Measurements from ENCODE around the gene CANT1. TPM values are rescaled to one million over a fixed set of nuclear protein-coding genes. Genes with fewer than 3 reads are reported as not detected.
A peak's percentile ranks its signal among the peaks of the same experiment; 100 is the strongest.

CANT1 gene
- total RNA-seq, 1 experiment from 2014 or later: 62.5 TPM

DNA sequence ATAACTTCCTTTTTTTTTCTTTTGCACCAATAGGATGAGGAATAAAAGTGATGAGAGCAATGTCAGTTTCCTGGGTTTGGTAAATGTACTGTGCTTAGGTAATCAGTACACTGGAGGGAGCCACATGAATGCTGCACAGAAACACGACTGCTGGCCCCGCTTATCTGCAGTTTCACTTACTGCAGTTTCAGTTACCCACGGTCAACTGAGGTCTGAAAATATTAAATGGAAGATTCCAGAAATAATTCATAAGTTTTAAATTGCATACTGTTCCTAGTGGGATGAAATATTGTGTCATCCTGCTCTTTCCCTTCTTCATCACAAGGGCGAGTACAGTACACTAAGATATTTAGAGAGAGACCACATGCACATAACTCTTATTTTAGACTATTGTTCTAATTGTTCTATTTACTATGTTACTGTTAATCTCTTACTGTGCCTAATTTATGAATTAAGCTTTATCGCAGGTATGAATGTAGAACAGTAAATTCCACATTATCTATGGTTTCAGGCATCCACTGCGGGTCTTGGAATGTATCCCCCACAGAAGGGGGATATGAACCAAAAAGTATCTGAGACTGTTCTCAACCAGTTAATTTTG, 23.4 kb downstream of the CANT1 start:
- H3K4me3 Mint-ChIP-seq (ENCODE audit: unreplicated experiment): peak overlapping the region; percentile 70
- peak; percentile 22 for DNase-seq (ENCODE audit: unreplicated experiment)
- H3K27ac Mint-ChIP-seq (ENCODE audit: low read depth, unreplicated experiment): peak overlapping the region; percentile 84
- no peaks in the 10 kb centered on the region for H3K27me3 Mint-ChIP-seq (ENCODE audit: insufficient read depth, unreplicated experiment)
- ChIA-PET CTCF (interaction anchor here (0.6 to 1.3 kb wide), 7 partner anchors 9 to 584 kb away, joined by 3 to 7 read pairs (median 4); no protein-coding TSS in a partner anchor), POLR2A (interaction anchor here (1.0 to 1.3 kb wide), 6 partner anchors 9 to 120 kb away, joined by 3 to 5 read pairs (median 4); partner anchors contain the start of gene CANT1)
- H3K4me1 Mint-ChIP-seq (ENCODE audit: insufficient read depth, unreplicated experiment): peaks cover 10% of the 10 kb centered on the region
- peaks cover 19% of the 10 kb centered on the region for H3K36me3 Mint-ChIP-seq (ENCODE audit: insufficient read depth, unreplicated experiment)
- BruUV-seq (replicated peaks): TSS peak; percentile 17
- no peaks in the 10 kb centered on the region for H3K9me3 Mint-ChIP-seq (ENCODE audit: unreplicated experiment)
- intact Hi-C loops (cut with micrococcal nuclease): no loop called here
- TF ChIP-seq, protein P1, sequence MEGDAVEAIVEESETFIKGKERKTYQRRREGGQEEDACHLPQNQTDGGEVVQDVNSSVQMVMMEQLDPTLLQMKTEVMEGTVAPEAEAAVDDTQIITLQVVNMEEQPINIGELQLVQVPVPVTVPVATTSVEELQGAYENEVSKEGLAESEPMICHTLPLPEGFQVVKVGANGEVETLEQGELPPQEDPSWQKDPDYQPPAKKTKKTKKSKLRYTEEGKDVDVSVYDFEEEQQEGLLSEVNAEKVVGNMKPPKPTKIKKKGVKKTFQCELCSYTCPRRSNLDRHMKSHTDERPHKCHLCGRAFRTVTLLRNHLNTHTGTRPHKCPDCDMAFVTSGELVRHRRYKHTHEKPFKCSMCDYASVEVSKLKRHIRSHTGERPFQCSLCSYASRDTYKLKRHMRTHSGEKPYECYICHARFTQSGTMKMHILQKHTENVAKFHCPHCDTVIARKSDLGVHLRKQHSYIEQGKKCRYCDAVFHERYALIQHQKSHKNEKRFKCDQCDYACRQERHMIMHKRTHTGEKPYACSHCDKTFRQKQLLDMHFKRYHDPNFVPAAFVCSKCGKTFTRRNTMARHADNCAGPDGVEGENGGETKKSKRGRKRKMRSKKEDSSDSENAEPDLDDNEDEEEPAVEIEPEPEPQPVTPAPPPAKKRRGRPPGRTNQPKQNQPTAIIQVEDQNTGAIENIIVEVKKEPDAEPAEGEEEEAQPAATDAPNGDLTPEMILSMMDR (IDR thresholded peaks at IDR 0.05; ENCODE audit: unreplicated experiment): no peak

DNA sequence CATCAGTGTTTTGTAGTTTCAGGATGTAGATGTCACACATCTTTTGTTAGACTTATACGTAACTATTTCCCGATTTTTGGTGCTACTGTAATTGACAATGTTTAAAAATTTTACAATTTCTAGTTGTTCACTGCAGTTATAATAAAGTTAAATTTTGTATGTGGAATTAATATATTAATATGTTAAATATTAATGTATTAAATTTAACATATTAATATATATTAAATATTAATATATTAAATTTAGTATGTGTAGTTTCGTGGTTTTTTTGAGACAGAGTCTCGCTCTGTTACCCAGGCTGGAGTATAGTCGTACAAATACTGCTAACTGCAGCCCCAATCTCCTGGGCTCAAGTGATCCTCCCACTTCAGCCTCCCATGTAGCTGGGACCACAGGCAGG, 24.2 kb downstream of the CANT1 start:
- BruUV-seq (replicated peaks): no TSS peak
- Mint-ChIP-seq H3K9me3 (ENCODE audit: unreplicated experiment) (no peaks in the 10 kb centered on the region), H3K4me3 (ENCODE audit: unreplicated experiment) (no peak overlapping the region), H3K36me3 (ENCODE audit: insufficient read depth, unreplicated experiment) (peaks cover 12% of the 10 kb centered on the region), H3K4me1 (ENCODE audit: insufficient read depth, unreplicated experiment) (peaks cover 10% of the 10 kb centered on the region), H3K27ac (ENCODE audit: low read depth, unreplicated experiment) (no peak overlapping the region), H3K27me3 (ENCODE audit: insufficient read depth, unreplicated experiment) (no peaks in the 10 kb centered on the region)
- intact Hi-C loops (cut with micrococcal nuclease): no loop called here
- no peak for DNase-seq (ENCODE audit: unreplicated experiment)
- POLR2A ChIA-PET: no interaction called here
- CTCF ChIA-PET: interaction anchor here (0.6 to 1.2 kb wide), 4 partner anchors 9 to 583 kb away, joined by 3 to 4 read pairs (median 4); no protein-coding TSS in a partner anchor
- TF ChIP-seq, protein P1 (IDR thresholded peaks at IDR 0.05; ENCODE audit: unreplicated experiment): no peak

DNA sequence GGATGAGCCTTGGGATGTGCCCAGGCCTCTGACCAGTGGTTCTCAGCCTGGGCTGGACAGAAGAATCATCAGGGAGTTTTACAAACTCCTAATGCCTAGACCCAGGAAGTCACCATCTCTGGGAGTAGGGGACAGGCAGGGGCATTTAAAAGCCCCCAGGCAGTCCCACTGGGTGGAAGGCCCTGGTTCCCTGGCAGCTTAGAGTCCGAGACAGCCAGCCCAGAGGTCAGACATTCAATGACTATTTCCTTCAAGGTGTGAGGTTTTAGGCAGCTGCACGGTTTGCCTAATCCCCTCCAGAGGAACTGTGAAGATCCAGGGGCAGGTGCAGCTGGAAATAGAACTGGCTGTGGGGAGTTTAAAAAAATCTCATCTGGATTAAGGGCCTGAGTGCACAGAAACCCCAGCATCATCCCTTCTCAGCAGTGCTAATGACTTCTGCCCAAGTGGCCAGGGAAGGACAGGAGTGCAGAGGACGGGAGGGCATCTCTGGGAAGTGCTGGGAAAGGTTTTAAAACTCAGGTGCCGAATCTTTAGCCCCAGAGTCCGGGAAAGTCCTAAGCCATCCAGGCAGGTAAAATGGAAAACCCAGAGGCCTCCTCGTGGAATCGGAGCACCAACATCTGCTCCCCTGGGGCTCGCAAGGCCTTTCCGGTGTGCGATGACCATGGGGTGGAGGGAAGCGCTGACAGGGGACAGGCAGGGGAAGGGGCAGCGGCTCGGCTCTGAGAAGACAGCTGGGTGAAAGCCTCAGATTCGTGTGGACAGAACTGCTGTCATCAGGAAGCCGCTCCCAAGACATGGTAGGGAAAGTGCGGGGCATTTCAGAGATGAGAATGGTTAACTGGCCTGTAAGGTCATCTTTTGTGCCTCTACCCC, 28.3 kb downstream of the CANT1 start:
- intact Hi-C loops (cut with micrococcal nuclease): no loop called here
- no peak overlapping the region for H3K4me3 Mint-ChIP-seq (ENCODE audit: unreplicated experiment)
- peaks cover under 1% of the 10 kb centered on the region for H3K36me3 Mint-ChIP-seq (ENCODE audit: insufficient read depth, unreplicated experiment)
- H3K4me1 Mint-ChIP-seq (ENCODE audit: insufficient read depth, unreplicated experiment): peaks cover 8% of the 10 kb centered on the region
- CTCF ChIA-PET: interaction anchor here (0.6 to 1.1 kb wide), 4 partner anchors 10 to 116 kb away, joined by 4 to 10 read pairs (median 5); no protein-coding TSS in a partner anchor
- no peak for DNase-seq (ENCODE audit: unreplicated experiment)
- TF ChIP-seq, protein P1 (IDR thresholded peaks at IDR 0.05; ENCODE audit: unreplicated experiment): no peak
- POLR2A ChIA-PET: interaction anchor here (0.6 to 1.6 kb wide), 4 partner anchors 20 to 187 kb away, joined by 3 to 7 read pairs (median 5); partner anchors contain the start of gene CANT1
- H3K9me3 Mint-ChIP-seq (ENCODE audit: unreplicated experiment): no peaks in the 10 kb centered on the region
- H3K27me3 Mint-ChIP-seq (ENCODE audit: insufficient read depth, unreplicated experiment): no peaks in the 10 kb centered on the region
- no TSS peak for BruUV-seq (replicated peaks)
- no peak overlapping the region for H3K27ac Mint-ChIP-seq (ENCODE audit: low read depth, unreplicated experiment)

DNA sequence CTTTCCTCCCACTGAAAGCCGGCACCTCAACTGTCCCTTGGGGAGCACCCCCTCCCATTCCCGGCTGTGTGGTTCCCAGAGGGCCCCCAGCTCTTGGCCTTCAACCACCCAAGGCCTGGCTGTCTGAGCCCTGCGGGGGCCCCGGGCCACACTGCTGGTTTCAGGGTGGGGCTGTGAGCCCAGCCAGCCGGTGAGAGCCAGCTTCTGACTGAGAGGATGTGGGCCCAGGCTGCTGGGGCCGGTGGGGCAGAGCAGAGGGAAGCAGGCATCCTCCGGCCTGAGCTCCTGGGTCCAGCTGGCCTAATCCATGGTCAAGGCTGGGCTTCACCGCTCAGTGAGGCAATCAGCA, 29.0 kb downstream of the CANT1 start:
- H3K4me3 Mint-ChIP-seq (ENCODE audit: unreplicated experiment): no peak overlapping the region
- BruUV-seq (replicated peaks): no TSS peak
- H3K27ac Mint-ChIP-seq (ENCODE audit: low read depth, unreplicated experiment): no peak overlapping the region
- H3K27me3 Mint-ChIP-seq (ENCODE audit: insufficient read depth, unreplicated experiment): no peaks in the 10 kb centered on the region
- H3K4me1 Mint-ChIP-seq (ENCODE audit: insufficient read depth, unreplicated experiment): peaks cover 6% of the 10 kb centered on the region
- H3K9me3 Mint-ChIP-seq (ENCODE audit: unreplicated experiment): no peaks in the 10 kb centered on the region
- TF ChIP-seq, protein P1 (IDR thresholded peaks at IDR 0.05; ENCODE audit: unreplicated experiment): no peak
- intact Hi-C loops (cut with micrococcal nuclease): no loop called here
- POLR2A ChIA-PET: interaction anchor here (0.7 to 1.6 kb wide), 3 partner anchors 29 to 186 kb away, joined by 5 to 7 read pairs (median 5); partner anchors contain the start of gene CANT1
- CTCF ChIA-PET: interaction anchor here (0.6 to 1.0 kb wide), 3 partner anchors 9 to 115 kb away, joined by 3 to 10 read pairs (median 6); no protein-coding TSS in a partner anchor
- DNase-seq (ENCODE audit: unreplicated experiment): no peak
- H3K36me3 Mint-ChIP-seq (ENCODE audit: insufficient read depth, unreplicated experiment): peaks cover 5% of the 10 kb centered on the region

Data from MCF 10A (cell line).